NCI-H2081 treated with DMSO at 0.1 percent for 48 hours (cell line): ENCODE measurements around the gene MGAT4A.
"Not testable (repeated sequence)": the region's sequence is repeated elsewhere in the genome, so short reads cannot be mapped to it uniquely, and the experiment has no call there.

Source experiments
- DNase-seq: peaks from one replicate; lab custom pipeline; 2025; lab: John Stamatoyannopoulos, UW

Gene MGAT4A

DNA sequence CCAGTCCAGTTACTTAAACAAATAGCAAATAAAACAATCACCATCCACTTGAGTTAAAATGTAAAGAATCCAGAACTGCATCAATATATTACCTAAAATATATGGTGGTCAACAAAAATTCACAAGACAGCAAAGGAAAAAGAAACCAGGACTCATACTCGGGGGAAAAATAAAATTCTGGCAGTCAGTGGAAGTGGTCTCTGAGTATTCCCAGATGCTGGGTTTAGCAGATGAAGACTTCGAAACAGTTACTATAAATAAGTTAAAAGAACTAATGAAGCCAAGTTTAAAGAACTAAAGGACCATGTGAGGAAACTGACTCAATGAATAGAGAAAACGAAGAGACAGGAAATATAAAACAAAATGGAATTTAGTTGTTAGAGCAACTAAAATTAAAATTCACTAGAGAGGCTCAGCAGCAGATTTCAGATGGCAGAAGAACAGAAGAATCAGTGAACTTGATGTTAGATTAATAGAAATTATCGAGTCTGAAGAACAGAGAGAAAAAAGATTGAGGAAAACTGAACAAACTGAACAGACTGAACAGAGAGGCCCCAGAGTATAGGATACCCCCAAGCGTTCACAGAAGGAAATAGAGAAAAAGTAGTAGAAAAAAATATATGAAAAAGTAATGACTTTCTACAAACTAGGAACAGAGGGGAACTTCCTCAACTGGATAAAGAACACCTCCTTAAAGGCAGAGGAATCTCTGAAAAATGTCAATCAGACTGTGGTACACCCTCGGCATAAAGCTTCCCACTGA lies 27.9 kb downstream of the MGAT4A start:
- no peak for DNase-seq

DNA sequence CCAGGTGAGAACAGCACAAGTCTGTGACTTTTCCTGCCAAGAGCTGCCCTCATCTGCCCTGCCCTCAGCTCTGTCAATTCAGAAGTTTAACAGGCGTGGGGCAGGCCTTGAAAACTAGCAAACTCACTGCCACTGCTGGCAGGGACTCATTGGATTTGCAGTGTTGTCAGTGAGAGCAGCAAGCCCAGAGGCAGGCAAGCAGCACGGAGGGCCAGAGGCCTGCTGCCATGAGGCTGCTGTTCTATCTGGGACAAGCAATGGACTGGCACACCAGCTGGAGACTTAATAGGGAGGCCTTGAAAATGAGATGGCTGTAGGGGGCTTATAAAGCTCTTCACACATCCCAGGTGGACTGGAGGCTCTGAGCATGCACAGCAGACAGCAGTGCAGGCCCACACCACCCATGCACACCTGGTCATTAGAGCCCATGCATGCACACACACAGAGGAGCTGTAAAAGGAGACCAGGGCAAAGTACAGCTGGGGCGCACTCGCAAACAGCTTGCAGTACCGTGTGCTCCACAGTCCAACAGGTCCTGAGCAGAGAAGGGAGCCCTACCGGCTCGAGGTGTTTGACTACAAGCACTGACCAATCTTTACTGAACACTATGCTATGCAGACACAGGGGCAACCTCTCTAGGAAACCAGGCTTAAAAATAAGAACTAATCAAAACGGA lies 28.7 kb downstream of the MGAT4A start:
- no peak for DNase-seq

DNA sequence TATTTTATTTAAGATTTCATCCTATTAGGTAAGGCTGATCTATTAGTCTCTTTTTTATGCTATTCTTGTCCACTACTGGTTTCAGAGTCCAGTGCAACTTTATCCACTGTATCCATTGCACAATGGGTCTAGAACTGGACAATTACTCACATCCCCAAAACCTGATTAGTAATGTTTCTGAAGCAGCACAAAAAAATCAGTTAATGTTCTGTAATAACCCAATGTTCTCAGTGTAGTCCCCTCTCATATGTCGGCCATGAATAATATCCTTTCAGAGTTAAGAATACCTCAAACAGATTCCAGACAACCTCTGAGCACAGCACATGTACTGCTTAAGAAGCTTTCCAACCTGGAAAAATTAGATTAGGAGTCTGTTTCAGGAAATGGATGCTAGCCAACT lies 29.7 kb downstream of the MGAT4A start:
- no peak for DNase-seq

DNA sequence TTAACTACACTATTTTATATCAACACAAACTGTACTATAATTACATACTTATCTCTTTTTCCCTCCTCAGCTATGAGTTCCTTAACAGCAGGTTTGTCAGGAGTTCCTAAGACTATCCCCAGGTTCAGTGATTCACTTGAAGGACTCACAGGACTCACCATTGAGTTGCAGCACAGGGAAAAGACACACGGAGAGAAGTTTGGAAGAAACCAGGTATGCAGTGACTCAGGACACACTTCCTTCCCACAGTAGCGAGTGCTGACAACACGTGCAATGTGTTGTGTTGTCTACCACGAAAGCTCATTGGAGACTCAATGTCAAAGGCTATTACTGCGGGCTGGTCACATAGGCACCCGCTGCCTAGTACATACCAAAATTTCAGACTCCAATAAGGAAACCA lies 32.0 kb downstream of the MGAT4A start:
- no peak for DNase-seq

DNA sequence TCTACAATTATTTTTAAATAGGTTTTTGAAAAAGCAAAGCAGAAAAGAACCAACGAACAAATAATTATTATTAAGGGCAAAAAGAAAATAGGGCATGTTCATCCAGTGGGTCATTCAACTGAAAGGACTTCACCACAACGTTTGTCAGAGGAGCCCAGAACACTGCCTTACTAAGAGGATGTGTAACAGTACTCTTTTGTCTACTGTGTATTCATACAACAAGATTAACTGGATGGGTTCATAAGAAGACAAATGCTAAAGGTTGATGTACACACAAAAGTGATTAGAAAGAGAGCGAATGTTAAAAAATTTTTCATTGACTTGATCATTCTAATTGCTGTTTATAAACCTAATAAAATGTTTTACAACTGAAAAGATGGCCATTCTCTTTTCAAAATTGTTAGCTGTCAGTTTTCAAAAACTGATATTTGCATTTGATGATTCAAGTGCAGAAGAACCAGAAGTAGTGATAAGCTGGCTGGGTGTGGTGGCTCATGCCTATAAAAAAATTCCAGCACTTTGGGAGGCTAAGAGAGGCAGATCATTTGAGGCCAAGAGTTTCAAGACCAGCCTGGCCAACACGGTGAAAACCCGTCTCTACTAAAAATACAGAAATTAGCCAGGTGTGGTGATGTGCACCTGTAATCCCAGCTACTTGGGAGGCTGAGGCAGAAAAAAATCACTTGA lies 33.1 kb downstream of the MGAT4A start:
- DNase-seq, result no peak

DNA sequence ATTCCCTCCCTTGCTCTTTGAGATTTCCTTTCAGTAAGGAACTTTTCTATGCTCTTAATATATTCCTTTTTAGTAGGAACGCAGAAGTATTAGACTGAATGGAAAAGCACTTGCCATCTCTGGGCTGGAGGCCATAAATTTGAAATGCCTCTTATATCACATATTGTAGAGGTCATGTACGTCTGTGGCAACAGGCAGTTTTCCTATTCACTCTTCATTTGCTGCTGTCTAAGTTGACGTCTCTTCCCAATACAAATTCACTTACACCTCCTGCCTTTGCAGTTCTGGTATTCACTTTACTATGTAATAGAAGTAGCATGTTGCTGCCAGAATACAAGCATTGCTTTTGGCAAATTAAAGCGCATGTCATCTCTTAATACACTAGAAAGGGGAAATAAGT lies 34.7 kb downstream of the MGAT4A start:
- DNase-seq, result no peak

DNA sequence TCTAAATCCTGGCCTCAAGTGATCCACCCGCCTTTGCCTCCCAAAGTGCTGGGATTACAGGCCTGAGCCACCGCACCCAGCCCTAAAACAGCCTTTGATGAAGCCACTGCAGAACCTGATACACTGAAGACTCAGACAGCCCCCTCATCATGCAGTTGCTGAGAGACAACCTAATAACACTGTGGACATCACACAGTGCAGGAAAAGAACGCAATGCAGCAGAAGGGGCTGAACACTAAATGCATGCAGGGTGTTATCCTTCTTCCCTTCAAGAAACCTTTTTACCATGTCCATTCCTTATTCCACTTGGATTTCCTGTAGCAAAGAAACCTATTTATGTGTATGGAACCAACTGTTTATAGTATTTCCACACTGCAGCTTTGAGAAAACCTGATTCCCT lies 35.7 kb downstream of the MGAT4A start:
- DNase-seq, result no peak

DNA sequence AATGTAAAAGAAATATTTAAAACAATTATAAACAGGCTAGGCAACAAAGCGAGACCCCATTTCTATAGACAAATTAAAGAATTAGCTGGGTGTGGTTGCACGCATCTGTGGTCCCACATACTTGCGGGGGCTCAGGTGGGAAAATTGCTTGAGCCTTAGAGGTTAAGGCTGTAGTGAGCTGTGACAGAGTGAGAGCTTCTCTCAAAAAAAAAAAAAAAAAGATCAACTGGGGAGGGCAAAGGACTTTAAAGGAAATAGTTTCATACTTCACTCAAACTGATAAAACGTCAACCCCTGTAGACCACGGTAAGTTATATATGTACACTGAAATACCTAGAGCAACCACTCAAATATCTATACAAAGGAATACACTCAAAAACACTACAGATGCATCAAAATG lies 37.5 kb downstream of the MGAT4A start:
- DNase-seq, result no peak

DNA sequence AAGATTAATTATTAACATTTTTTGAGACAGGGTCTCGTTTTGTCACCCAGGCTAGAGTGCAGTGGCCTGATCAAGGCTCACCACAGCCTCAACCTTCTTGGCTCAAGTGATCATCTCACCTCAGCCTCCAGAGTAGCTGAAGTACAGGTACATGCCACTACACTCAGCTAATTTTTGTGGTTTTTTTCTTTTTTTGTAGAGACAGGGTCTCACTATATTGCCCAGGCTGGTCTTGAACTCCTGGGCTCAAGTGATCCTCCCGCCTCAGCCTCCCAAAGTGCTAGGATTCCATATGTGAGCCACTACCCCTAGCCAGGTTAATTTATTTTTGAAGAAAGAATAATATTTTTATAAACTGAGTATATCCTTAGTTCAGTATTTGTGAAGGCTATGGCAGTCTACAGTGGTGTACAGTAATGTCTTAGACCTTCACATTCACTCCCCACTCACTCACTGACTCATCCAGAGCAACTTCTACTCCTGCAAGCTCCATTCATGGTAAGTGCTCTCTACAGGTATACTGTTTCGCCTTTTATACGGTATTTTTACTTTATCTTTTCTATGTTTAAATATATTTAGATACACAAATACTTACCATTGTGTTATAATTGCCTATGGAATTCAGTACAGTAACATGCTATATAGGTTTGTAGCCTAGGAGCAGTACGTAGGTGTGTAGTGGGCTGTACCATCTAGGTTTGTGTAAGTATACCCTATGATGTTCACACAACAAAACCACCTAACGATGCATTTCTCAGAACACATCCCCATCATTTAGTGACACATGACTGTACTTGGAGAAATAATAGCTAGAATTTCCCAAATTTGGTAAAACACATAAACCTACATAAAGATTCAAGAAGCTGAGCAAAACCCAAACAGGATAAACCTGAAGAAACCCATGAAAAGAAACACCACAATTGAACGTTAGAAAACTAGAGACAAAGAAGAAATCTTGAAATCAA lies 38.6 kb downstream of the MGAT4A start:
- no peak for DNase-seq

DNA sequence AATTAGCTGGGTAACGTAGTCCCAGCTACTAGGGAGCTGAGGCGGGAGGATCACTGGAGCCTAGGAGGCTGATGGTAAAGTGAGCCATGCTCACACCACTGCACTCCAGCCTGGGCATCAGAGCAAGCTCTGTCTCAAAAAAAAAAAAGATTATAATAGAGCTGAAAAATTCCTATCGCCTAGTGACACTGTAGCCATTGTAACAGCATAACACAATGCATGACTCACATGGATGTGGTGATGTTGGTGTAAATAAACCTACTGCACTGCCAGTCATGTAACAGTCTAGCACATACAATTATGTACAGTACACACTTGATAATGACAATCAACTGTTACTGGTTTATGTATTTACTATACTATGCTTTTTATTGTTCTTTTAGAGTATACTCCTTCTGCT lies 39.6 kb downstream of the MGAT4A start:
- DNase-seq, result no peak

DNA sequence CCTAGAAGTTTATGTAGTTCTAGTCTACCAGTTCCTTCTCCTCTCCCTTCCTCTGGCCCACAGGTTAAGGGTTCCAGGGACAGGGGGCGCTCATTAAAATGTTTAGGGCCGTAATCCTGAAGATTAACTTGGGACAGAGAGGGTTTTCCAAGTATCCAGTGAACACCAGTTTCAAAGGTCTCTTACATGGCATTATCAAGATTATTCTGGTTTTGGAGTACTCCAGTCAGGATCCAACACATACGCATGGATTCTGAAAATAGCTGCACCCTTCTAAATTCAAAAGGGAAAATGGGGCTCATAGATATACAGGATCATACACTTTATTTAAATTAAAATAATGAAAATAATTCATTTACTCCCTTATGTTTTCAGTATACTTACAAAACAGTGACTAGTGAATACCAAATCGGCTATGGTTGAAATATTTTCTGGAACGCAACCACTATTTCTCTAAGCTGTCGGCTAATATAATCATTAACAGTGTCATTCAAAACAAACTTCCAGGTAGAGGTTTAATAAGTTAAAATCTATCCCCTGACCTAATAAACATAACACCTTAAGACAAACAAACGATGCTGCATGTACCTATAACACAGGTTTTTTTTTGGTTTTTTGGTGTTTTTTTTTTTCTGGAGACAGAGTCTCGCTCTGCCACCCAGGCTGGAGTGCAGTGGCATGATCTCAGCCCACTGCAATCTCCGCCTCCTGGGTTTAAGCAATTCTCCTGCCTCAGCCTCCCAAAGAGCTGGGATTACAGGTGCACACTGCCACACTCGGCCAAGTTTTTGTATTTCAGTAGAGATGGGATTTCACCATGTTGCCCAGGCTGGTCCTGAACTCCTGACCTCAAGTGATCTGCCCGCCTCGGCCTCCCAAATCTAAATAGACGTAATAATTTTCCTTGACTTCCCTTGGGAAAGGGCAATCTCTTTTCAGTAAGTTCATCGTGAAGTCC lies 44.7 kb downstream of the MGAT4A start:
- DNase-seq, result no peak

DNA sequence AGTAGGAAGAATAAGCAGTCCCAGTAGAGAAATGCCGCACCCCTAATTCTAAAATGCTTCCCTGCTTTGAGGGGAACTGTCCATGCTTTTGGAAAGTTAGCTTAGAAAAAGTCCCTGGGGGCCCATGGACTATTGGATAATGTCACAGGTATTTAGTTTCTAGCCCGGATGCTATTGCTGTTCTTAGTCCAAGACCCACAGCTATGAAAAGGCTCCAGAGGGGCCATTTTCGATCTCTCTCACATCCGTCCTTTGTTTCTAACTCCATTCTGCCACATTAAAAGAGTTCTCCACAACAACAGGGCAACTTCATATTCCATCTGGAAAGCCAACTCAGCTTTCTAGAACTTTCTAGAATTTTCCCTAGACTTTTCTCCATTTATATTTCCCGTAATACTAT lies 47.2 kb downstream of the MGAT4A start:
- no peak for DNase-seq

DNA sequence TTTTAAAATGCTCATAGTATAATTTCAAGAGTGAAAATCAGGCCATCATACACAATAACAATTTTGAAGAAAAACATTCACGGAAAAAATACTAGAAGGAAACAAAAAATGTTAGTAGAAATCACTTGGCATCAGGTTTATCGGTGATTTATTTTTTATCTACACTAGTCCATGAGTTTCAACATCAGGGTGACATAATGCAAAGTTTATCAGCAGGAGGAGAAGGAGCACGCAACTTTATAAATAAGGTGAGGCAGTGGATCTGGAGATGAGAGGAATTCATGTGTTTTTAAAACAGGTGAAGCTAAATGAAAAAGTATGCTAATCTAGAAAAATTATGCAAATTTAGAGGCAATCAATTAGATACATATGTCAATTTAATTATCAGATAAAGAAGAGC lies 54.2 kb downstream of the MGAT4A start:
- no peak for DNase-seq

DNA sequence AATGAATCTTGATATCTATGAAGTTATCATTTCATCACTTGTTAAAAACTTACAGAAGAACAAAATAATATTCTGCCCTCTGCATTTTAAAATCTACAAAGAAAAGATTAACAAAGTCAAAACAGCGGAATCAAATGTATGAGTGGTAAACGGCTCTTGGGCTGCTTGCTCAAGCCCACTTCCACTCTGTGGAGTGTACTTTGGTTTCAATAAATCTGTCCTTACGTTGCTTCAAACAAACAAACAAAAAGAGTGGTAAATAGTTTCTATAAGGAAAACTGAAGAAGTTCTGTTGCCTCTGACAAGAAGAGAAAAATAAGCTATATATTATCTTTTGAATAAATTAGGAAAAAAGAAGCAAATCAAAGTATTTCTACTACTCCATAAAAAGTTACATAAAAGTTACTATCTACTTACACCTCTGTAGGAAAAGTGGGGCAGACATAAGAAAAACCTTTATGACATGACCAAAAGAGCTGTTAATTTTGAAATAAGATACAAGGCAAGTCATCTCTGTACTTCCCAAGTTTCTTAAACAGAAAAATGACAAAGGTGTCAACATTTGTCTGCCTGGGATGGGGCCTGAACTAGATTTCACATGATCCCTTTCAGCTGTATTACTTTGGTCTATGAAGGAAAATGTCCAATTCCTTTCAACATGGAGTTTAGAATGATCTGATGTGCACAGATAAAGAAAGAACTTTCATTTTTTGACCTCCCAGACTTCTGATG lies 56.5 kb downstream of the MGAT4A start:
- no peak for DNase-seq

DNA sequence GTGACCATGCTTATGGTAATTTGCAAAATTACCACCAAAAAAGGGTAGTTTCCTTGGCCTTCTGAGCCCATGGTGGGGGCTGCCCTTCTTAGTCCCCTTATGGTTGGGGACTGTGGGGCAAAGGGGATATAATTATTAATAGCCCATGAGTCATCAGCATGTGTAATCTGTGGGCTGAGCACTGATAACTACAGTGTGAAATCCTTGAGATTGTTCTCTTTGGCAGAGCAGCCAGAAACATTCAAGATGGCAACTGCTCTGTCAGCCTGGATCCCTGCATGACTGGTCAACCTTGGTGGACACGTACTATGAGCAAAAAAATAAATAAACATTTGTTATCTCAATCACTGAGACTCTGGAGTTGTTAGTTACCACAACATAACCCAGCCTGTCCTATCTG lies 61.3 kb downstream of the MGAT4A start:
- DNase-seq, result no peak

DNA sequence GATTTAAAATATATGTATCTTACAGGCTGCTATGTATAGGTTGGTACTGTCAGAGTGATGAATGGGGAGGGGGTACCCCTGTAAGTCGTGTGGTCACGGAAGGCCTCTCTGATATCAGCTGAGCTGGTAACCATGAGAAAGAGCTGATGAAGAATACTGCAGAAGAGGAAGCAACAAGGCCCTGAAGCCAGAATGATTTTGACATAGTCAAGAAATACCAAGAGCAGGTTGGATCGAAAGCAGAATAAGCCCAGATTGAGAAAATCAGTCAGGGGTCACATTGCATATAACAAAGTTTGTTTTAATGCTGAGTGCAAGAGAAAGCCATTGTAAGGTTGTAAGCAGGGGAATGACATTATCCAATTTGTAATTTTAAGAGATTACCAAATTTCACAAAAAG lies 65.3 kb downstream of the MGAT4A start:
- DNase-seq, result no peak

DNA sequence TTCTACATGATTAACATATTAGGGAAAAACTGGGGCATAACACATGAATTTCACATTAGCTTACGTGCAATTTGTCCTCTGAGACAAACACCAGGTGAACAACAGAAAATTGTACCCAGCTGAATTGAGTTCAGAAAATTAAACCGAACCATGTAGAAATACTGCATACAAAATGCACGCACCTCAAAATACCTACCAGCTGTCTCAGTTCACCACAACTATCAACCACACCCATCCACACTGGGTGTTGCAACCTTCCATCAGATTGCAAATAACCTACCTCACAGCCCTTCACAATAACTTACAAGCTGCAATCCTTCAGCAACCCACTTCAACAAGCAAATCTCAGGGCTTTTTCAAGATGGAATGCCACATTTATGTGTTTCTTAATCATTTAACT lies 66.6 kb downstream of the MGAT4A start:
- no peak for DNase-seq

DNA sequence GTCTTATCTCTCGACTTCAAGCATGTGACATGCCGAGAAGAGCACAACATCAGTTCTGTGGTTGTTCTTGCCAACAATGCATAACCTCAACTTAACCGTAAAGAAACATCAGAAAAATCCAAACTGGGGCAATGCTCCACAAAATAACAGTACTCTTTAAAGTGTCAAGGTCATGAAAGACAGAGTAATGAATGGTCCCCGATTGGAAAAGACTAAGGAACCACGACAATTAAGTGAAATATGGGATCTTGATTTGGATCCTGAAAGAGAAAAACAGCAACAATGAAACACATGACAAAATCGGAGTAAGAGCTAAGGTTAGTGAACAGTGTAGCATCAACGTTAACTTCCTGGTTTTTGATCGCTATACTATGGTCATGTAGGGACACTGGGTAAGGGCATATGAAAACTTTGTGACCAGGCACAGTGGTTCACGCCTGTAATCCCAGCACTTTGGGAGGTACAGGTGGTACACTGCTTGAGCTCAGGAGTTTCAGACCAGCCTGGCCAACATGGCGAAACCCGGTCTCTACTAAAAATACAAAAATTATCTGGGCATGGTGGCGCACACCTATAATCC lies 67.3 kb downstream of the MGAT4A start:
- DNase-seq, result no peak

DNA sequence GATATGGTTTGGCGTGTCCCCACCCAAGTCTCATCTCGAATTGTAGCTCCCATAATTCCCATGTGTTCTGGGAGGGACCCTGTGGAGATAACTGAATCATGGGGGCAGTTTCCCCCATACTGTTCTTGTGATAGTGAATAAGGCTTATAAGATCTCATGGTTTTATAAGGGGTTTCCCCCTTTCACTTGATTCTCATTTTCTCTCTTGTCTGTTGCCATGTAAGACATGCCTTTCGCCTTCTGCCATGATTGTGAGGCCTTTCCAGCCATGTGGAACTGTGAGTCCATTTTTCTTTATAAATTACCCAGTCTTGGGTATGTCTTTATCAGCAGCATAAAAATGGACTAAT lies 71.5 kb downstream of the MGAT4A start:
- DNase-seq, result not testable (repeated sequence)
